ENCODE results near the gene NDUFAF3. TPM values are rescaled to one million over a fixed set of nuclear protein-coding genes. Genes with fewer than 3 reads are reported as not detected.

NDUFAF3 gene
- total RNA-seq, 1 experiment from 2014 or later: 40.7 TPM

- no CpG with 5 or more reads among the region's 2 CpGs for WGBS (ENCODE audit: extremely low coverage, insufficient read length, low lambda C conversion rate)
- no peak for DNase-seq
- Histone ChIP-seq H3K79me2 (ENCODE audit: insufficient read depth, low read length) (no peaks in the 10 kb centered on the region), H2AFZ (ENCODE audit: low read length) (no peak overlapping the region), H3K4ac (ENCODE audit: low read depth, low read length) (no peak overlapping the region), H4K8ac (replicated peaks; ENCODE audit: insufficient read length, low read depth, low read length) (no peak overlapping the region), H2BK15ac (ENCODE audit: low read depth, low read length) (no peak overlapping the region), H2BK12ac (ENCODE audit: insufficient read length, low read depth, low read length) (no peak overlapping the region), H2BK5ac (ENCODE audit: insufficient read length, low read length) (no peak overlapping the region), H3K56ac (ENCODE audit: insufficient read length, low read depth, low read length) (no peak overlapping the region), H3K23me2 (ENCODE audit: insufficient read length, low read depth, low read length, poor library complexity, severe bottlenecking) (no peaks in the 10 kb centered on the region), H4K5ac (ENCODE audit: insufficient read length, low read depth, low read length) (no peak overlapping the region), H3K18ac (ENCODE audit: insufficient read length, low read depth, low read length) (no peak overlapping the region), H2AK5ac (ENCODE audit: insufficient read length, low read length) (no peak overlapping the region), H4K20me1 (ENCODE audit: control insufficient read depth, insufficient read depth, insufficient read length) (no peaks in the 10 kb centered on the region), H3K27ac (ENCODE audit: insufficient read length, low read depth, low read length) (no peak overlapping the region), H3K27me3 (ENCODE audit: insufficient read depth, low read length) (no peaks in the 10 kb centered on the region), H3K23ac (ENCODE audit: insufficient read length, low read depth, low read length) (no peak overlapping the region), H4K91ac (ENCODE audit: insufficient read length, low read depth, low read length) (no peak overlapping the region), H2BK20ac (ENCODE audit: low read depth, low read length, poor library complexity, severe bottlenecking) (no peak overlapping the region), H3K9me3 (ENCODE audit: control insufficient read depth, low read depth, low read length) (no peaks in the 10 kb centered on the region), H2BK120ac (ENCODE audit: low read depth, low read length, poor library complexity, severe bottlenecking) (no peak overlapping the region), H3K4me2 (ENCODE audit: insufficient read depth, insufficient read length, low read length) (no peak overlapping the region), H3K4me1 (ENCODE audit: insufficient read depth, low read length) (no peaks in the 10 kb centered on the region; the same call in 1 of the 2 replicates), H3K9ac (ENCODE audit: extremely low read depth, insufficient read length, low read length) (no peak overlapping the region), H3T11ph (ENCODE audit: low read length) (no peak overlapping the region), H3K14ac (ENCODE audit: insufficient read depth, low read length) (no peak overlapping the region), H3K79me1 (ENCODE audit: insufficient read depth, low read depth, low read length, poor library complexity, severe bottlenecking) (no peaks in the 10 kb centered on the region)
- Mint-ChIP-seq H3K36me3 (ENCODE audit: insufficient read depth in 1 of 3, low read depth in 3 of 3) (peaks cover 26 to 75% (median 56%) of the 10 kb centered on the region in 3 experiments; a peak in 6 of 7 replicates), H3K27ac (0 out of 7 replicates have a peak overlapping the region, but pooled peaks of 1 of the 3 experiments have one; percentile 16), H3K4me3 (no peak overlapping the region), H3K9me3 (no peaks in the 10 kb centered on the region), H3K27me3 (ENCODE audit: low read depth) (no peaks in the 10 kb centered on the region), H3K4me1 (no peaks in the 10 kb centered on the region)
- TF ChIP-seq, protein P1, sequence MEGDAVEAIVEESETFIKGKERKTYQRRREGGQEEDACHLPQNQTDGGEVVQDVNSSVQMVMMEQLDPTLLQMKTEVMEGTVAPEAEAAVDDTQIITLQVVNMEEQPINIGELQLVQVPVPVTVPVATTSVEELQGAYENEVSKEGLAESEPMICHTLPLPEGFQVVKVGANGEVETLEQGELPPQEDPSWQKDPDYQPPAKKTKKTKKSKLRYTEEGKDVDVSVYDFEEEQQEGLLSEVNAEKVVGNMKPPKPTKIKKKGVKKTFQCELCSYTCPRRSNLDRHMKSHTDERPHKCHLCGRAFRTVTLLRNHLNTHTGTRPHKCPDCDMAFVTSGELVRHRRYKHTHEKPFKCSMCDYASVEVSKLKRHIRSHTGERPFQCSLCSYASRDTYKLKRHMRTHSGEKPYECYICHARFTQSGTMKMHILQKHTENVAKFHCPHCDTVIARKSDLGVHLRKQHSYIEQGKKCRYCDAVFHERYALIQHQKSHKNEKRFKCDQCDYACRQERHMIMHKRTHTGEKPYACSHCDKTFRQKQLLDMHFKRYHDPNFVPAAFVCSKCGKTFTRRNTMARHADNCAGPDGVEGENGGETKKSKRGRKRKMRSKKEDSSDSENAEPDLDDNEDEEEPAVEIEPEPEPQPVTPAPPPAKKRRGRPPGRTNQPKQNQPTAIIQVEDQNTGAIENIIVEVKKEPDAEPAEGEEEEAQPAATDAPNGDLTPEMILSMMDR (conservative IDR thresholded peaks at IDR 0.05): no peak
Measured at GRCh38 chr3:49034650-49035049, 12.7 kb downstream of the NDUFAF3 start.

Measured in H9 (cell line).